Measurements from ENCODE around the gene GPHN. TPM values are rescaled to one million over a fixed set of nuclear protein-coding genes. Genes with fewer than 3 reads are reported as not detected.

GPHN gene
- total and polyA plus RNA-seq, 10 of the 15 experiments (the other 5 are each of a cell fraction or from before 2014, with no cell fraction given) = 22.3 to 48.8 (median 33.1) TPM

DNA sequence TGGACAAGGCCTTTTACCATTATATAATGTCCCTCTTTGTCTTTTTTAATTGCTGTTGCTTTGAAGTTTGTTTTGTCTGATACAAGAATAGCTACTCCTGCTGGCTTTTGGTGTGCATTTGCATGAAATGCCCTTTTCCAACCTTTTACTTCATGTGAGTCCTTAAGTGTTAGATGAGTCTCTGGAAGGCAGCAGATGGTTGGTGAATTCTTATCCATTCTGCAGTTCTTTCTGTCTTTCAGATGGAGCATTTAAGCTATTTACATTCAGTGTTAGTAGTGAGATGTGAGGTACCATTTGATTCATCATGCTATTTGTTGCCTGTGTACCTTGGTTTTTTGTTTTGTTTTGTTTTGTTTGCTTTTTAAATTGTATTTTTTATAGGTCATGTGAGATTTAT lies 208.3 kb downstream of the GPHN start:
- CTCF ChIA-PET = interaction anchor here (0.6 kb wide), 1 partner anchor 382 kb away, joined by 3 read pairs; no protein-coding TSS in a partner anchor
- H3K4me1 ChIP-seq (ENCODE audit: control insufficient read depth, insufficient read depth, low read length) = no peaks in the 10 kb centered on the region
- H3K9me3 ChIP-seq (replicated peaks; ENCODE audit: control insufficient read depth, insufficient read depth, low read length) = peaks cover 4% of the 10 kb centered on the region
- H3K9ac ChIP-seq (ENCODE audit: control insufficient read depth, insufficient read depth, low read length) = no peak overlapping the region
- TF ChIP-seq NFXL1 (IDR thresholded peaks at IDR 0.05; ENCODE audit: borderline replicate concordance) = no peak
- TF ChIP-seq, protein P1, sequence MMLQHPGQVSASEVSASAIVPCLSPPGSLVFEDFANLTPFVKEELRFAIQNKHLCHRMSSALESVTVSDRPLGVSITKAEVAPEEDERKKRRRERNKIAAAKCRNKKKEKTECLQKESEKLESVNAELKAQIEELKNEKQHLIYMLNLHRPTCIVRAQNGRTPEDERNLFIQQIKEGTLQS (IDR thresholded peaks at IDR 0.05; ENCODE audit: borderline replicate concordance, extremely low read depth, low read depth, low read length) = no peak
- TF ChIP-seq, protein P2, sequence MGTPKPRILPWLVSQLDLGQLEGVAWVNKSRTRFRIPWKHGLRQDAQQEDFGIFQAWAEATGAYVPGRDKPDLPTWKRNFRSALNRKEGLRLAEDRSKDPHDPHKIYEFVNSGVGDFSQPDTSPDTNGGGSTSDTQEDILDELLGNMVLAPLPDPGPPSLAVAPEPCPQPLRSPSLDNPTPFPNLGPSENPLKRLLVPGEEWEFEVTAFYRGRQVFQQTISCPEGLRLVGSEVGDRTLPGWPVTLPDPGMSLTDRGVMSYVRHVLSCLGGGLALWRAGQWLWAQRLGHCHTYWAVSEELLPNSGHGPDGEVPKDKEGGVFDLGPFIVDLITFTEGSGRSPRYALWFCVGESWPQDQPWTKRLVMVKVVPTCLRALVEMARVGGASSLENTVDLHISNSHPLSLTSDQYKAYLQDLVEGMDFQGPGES (IDR thresholded peaks at IDR 0.05) = no peak
- no peak for TF ChIP-seq ZNF274 (IDR thresholded peaks at IDR 0.05; ENCODE audit: insufficient read depth, insufficient read length)
- no peak overlapping the region for H3K27ac ChIP-seq (ENCODE audit: control insufficient read depth, insufficient read depth)
- H4K20me1 ChIP-seq (ENCODE audit: control insufficient read depth, insufficient read depth) = no peaks in the 10 kb centered on the region
- SMC1A ChIA-PET (ENCODE audit: uncharacterized antibody, unreplicated experiment) = no interaction called here
- H3K27me3 ChIP-seq (replicated peaks in 1 of 2; ENCODE audit: control insufficient read depth in 2 of 2, insufficient read depth in 2 of 2, low read length in 1 of 2) = no peaks in the 10 kb centered on the region
- RAD21 ChIA-PET (ENCODE audit: unreplicated experiment) = interaction anchor here (1.5 kb wide), 1 partner anchor 92 kb away, joined by 6 read pairs; no protein-coding TSS in a partner anchor
- H3K79me2 ChIP-seq (ENCODE audit: control insufficient read depth, insufficient read depth, low read length) = peaks cover 2% of the 10 kb centered on the region
- POLR2A ChIA-PET = no interaction called here
- DNase-seq (ENCODE audit: low read depth, low spot score) = no peak
- H3K36me3 ChIP-seq (ENCODE audit: control insufficient read depth in 2 of 2, insufficient read depth in 2 of 2, low read length in 1 of 2) = no peaks in the 10 kb centered on the region; a peak in 1 of 4 replicates
- no peak overlapping the region for H2AFZ ChIP-seq (ENCODE audit: control insufficient read depth, low read depth, low read length)
- no TSS peak for BruUV-seq (replicated peaks)
- H3K4me2 ChIP-seq (ENCODE audit: control insufficient read depth, insufficient read depth) = no peak overlapping the region
- no peak for FAIRE-seq
- H3K4me3 ChIP-seq = no peak overlapping the region
- in situ Hi-C loops (cut with MboI) = no loop called here
- ATAC-seq = no peak
- intact Hi-C loops (cut with micrococcal nuclease; ENCODE audit: unreplicated experiment) = no loop called here

DNA sequence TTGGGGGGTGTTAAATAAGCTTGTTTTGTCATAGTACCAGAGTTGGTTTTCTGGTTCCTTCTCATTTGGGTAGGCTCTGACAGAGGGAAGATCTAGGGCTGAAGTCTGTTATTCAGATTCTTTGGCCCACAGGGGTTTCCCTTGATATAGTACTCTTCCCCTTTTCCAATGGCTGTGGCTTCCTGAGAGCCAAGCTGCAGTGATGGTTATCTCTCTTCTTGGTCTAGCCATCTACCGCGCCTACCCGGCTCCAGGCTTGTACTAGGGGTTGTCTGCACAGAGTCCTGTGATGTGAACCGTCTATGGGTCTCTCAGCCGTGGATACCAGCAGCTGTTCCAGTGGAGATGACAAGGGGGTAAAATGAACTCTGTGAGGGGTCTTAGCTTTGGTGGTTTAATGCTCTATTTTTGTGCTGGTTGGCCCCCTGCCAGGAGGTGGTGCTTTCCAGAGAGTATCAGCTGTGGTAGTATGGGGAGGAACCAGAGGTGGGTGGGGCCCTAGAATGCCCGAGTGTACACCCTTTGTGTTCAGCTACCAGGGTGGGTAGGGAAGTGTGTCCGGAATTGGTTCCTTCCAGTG lies 209.7 kb downstream of the GPHN start:
- Histone ChIP-seq H3K36me3 (ENCODE audit: control insufficient read depth in 2 of 2, insufficient read depth in 2 of 2, low read length in 1 of 2) (no peaks in the 10 kb centered on the region; a peak in 1 of 4 replicates), H3K27ac (ENCODE audit: control insufficient read depth, insufficient read depth) (no peak overlapping the region), H4K20me1 (ENCODE audit: control insufficient read depth, insufficient read depth) (no peaks in the 10 kb centered on the region), H3K27me3 (replicated peaks in 1 of 2; ENCODE audit: control insufficient read depth in 2 of 2, insufficient read depth in 2 of 2, low read length in 1 of 2) (no peaks in the 10 kb centered on the region), H2AFZ (ENCODE audit: control insufficient read depth, low read depth, low read length) (no peak overlapping the region), H3K4me1 (ENCODE audit: control insufficient read depth, insufficient read depth, low read length) (no peaks in the 10 kb centered on the region), H3K9me3 (replicated peaks; ENCODE audit: control insufficient read depth, insufficient read depth, low read length) (peaks cover 4% of the 10 kb centered on the region), H3K79me2 (ENCODE audit: control insufficient read depth, insufficient read depth, low read length) (peaks cover 2% of the 10 kb centered on the region), H3K4me3 (no peak overlapping the region), H3K4me2 (ENCODE audit: control insufficient read depth, insufficient read depth) (no peak overlapping the region), H3K9ac (ENCODE audit: control insufficient read depth, insufficient read depth, low read length) (no peak overlapping the region)
- no TSS peak for BruUV-seq (replicated peaks)
- DNase-seq (ENCODE audit: low read depth, low spot score) (no peak), FAIRE-seq (no peak), ATAC-seq (no peak)
- WGBS (ENCODE audit: insufficient coverage, insufficient replicate concordance, low lambda C conversion rate, missing lambda C conversion rate) = 89% methylated on average over 7 of the region's 7 CpGs
- RAD21 ChIA-PET (ENCODE audit: unreplicated experiment) = no interaction called here
- SMC1A ChIA-PET (ENCODE audit: uncharacterized antibody, unreplicated experiment) = interaction anchor here (0.7 kb wide), 2 partner anchors 10 to 23 kb away, joined by 3 read pairs; no protein-coding TSS in a partner anchor
- in situ Hi-C loops (cut with MboI) = no loop called here
- POLR2A ChIA-PET = no interaction called here
- CTCF ChIA-PET = no interaction called here
- intact Hi-C loops (cut with micrococcal nuclease; ENCODE audit: unreplicated experiment) = no loop called here
- no peak for TF ChIP-seq NR2C1 (IDR thresholded peaks at IDR 0.05)
- TF ChIP-seq TARDBP (IDR thresholded peaks at IDR 0.05; ENCODE audit: borderline replicate concordance) = no peak
- TF ChIP-seq CBFB (IDR thresholded peaks at IDR 0.05; ENCODE audit: low read depth) = no peak
- TF ChIP-seq TCF12 (IDR thresholded peaks at IDR 0.05; ENCODE audit: low read depth, low read length) = no peak
- TF ChIP-seq HDAC6 (IDR thresholded peaks at IDR 0.05; ENCODE audit: unreplicated experiment) = no peak
- no peak for TF ChIP-seq ETV6 (conservative IDR thresholded peaks at IDR 0.05 in 1 of 2, IDR thresholded peaks at IDR 0.05 in 1 of 2; ENCODE audit: borderline replicate concordance in 1 of 2, low read depth in 1 of 2)
- no peak for TF ChIP-seq RBBP5 (conservative IDR thresholded peaks at IDR 0.05)
- TF ChIP-seq MXI1 (IDR thresholded peaks at IDR 0.05; ENCODE audit: low read depth, low read length) = no peak
- TF ChIP-seq SMARCA5 (IDR thresholded peaks at IDR 0.05) = no peak
- no peak for TF ChIP-seq EP300 (IDR thresholded peaks at IDR 0.05; ENCODE audit: borderline replicate concordance in 1 of 2, control insufficient read depth in 1 of 2, low read depth in 2 of 2, low read length in 2 of 2)
- TF ChIP-seq WRNIP1 (IDR thresholded peaks at IDR 0.05; ENCODE audit: borderline replicate concordance, low read depth, low read length) = no peak
- TF ChIP-seq SP1 (IDR thresholded peaks at IDR 0.05; ENCODE audit: low read depth, low read length) = no peak
- no peak for TF ChIP-seq NRF1 (conservative IDR thresholded peaks at IDR 0.05; ENCODE audit: low read depth, low read length)
- TF ChIP-seq IRF4 (IDR thresholded peaks at IDR 0.05; ENCODE audit: low read depth, low read length) = no peak
- no peak for TF ChIP-seq ZNF217 (IDR thresholded peaks at IDR 0.05)
